Neural progenitor cell (in vitro differentiated cells): Measurements from ENCODE around the gene SERPINA10. TPM values are rescaled to one million over a fixed set of nuclear protein-coding genes. Genes with fewer than 3 reads are reported as not detected.
A peak's percentile ranks its signal among the peaks of the same experiment; 100 is the strongest.

Source experiments
- DNase-seq: peaks from one replicate; pipeline ENCODE4 v3.0.0-alpha.2; 2016; ENCODE audit warnings: low spot score
- H2AFZ ChIP-seq: fragments of 200-600 bp; sonication (generic); replicated peaks from 2 replicates; pipeline ENCODE4 v1.6.1; 2016; ENCODE audit warnings: antibody characterized with exemption
- H3F3A ChIP-seq: fragments of 200-600 bp; sonication (generic); 2 replicates; pipeline ENCODE4 v1.6.1; 2016; ENCODE audit warnings: antibody characterized with exemption, low read depth
- H3K27ac ChIP-seq: fragments of 200-600 bp; sonication (generic); 2 replicates; pipeline ENCODE4 v1.5.1; 2016; ENCODE audit warnings: mild to moderate bottlenecking
- H3K27me3 ChIP-seq: fragments of 200-600 bp; sonication (generic); 2 replicates; pipeline ENCODE4 v1.6.1; 2016; ENCODE audit warnings: mild to moderate bottlenecking, moderate library complexity
- H3K36me3 ChIP-seq: fragments of 200-600 bp; sonication (generic); 2 replicates; pipeline ENCODE4 v1.5.1; 2016
- H3K4me1 ChIP-seq: fragments of 200-600 bp; sonication (generic); 2 replicates; pipeline ENCODE4 v1.6.1; 2016; ENCODE audit warnings: mixed run types
- H3K4me2 ChIP-seq: fragments of 200-600 bp; sonication (generic); 2 replicates; pipeline ENCODE4 v1.6.1; 2016
- H3K4me3 ChIP-seq: fragments of 200-600 bp; sonication (generic); 2 replicates; pipeline ENCODE4 v1.5.1; 2016
- H3K79me2 ChIP-seq: fragments of 200-600 bp; sonication (generic); 2 replicates; pipeline ENCODE4 v1.6.1; 2016; ENCODE audit warnings: low read depth
- H3K9ac ChIP-seq: fragments of 200-600 bp; sonication (generic); 2 replicates; pipeline ENCODE4 v1.6.1; 2016
- H3K9me3 ChIP-seq: fragments of 200-600 bp; sonication (generic); 2 replicates; pipeline ENCODE4 v1.5.1; 2016; ENCODE audit warnings: low read depth
- H4K20me1 ChIP-seq: fragments of 200-600 bp; sonication (generic); 2 replicates; pipeline ENCODE4 v1.6.1; 2016; ENCODE audit warnings: low read depth
- H3K27ac Mint-ChIP-seq: 3 replicates; pipeline ENCODE4 v1.8.0; 2021; ENCODE audit warnings: mixed read lengths
- H3K27me3 Mint-ChIP-seq: 2 replicates; pipeline ENCODE4 v1.8.0; 2022; ENCODE audit warnings: low read depth, mild to moderate bottlenecking, inconsistent platforms, moderate library complexity, mixed read lengths; ENCODE audit not compliant: insufficient read depth
- H3K36me3 Mint-ChIP-seq: 3 replicates; pipeline ENCODE4 v1.8.0; 2021; ENCODE audit warnings: mixed read lengths
- H3K4me1 Mint-ChIP-seq: 3 replicates; pipeline ENCODE4 v1.8.0; 2021; ENCODE audit warnings: mixed read lengths
- H3K4me3 Mint-ChIP-seq: 3 replicates; pipeline ENCODE4 v1.8.0; 2021; ENCODE audit warnings: mild to moderate bottlenecking, moderate library complexity, mixed read lengths
- H3K9me3 Mint-ChIP-seq: 3 replicates; pipeline ENCODE4 v1.8.0; 2020; ENCODE audit warnings: mixed read lengths
- CTCF ChIP-seq: fragments of 200-600 bp; sonication (generic); IDR thresholded peaks from 2 replicates; pipeline ENCODE4 v1.5.1; 2017; ENCODE audit warnings: antibody characterized with exemption, mild to moderate bottlenecking
- EZH2 ChIP-seq: fragments of 200-600 bp; sonication (generic); IDR thresholded peaks from 2 replicates; pipeline ENCODE4 v1.6.1; 2017; ENCODE audit warnings: antibody characterized with exemption, mild to moderate bottlenecking, moderate library complexity
- EZH2phosphoT487 ChIP-seq: fragments of 200-600 bp; sonication (generic); IDR thresholded peaks from 2 replicates; pipeline ENCODE4 v1.6.1; 2017; ENCODE audit warnings: antibody characterized with exemption
- total RNA-seq: library from RNA; depleted of rRNA; stranded (reverse); fragments of >200 nt; gene quantifications from 2 replicates; pipeline ENCODE4 v1.2.3, GENCODE V29; 2015; ENCODE audit warnings: low replicate concordance

Gene SERPINA10
- total RNA-seq, 1 donor from 2014 or later = not detected

GRCh38 chr14:94322648-94323570, 29.8 kb upstream of the SERPINA10 start, which contains the start of gene SERPINA6:
SERPINA6 (minus strand) TSS chr14:94323336; CDS start chr14:94314648, 8,688 bp downstream.
- Histone ChIP-seq H3K4me3 (no peak within 1 kb of the TSS), H3K9me3 (peaks cover 7% of the 10 kb centered on the region), H3K4me1 (no peaks in the 10 kb centered on the region), H3K36me3 (no peaks in the 10 kb centered on the region), H2AFZ (no peak within 1 kb of the TSS), H4K20me1 (no peaks in the 10 kb centered on the region), H3F3A (no peaks in the 10 kb centered on the region), H3K27ac (no peak within 1 kb of the TSS), H3K27me3 (no peaks in the 10 kb centered on the region), H3K79me2 (no peaks in the 10 kb centered on the region), H3K9ac (no peak within 1 kb of the TSS), H3K4me2 (no peak within 1 kb of the TSS)
- TF ChIP-seq CTCF (no peak), EZH2phosphoT487 (no peak), EZH2 (no peak)
- Mint-ChIP-seq H3K4me3 (no peak within 1 kb of the TSS), H3K9me3 (peaks cover 4% of the 10 kb centered on the region), H3K4me1 (peaks cover 6% of the 10 kb centered on the region), H3K27ac (no peak within 1 kb of the TSS), H3K27me3 (peaks cover 2% of the 10 kb centered on the region), H3K36me3 (no peaks in the 10 kb centered on the region)
- DNase-seq = no peak

GRCh38 chr14:94321421-94322271, 28.6 kb upstream of the SERPINA10 start:
- H3K27me3 Mint-ChIP-seq = peaks cover 2% of the 10 kb centered on the region
- H3K4me3 Mint-ChIP-seq = no peak overlapping the region
- H2AFZ ChIP-seq = peak overlapping the region; percentile 69
- H3K27me3 ChIP-seq = no peaks in the 10 kb centered on the region
- no peaks in the 10 kb centered on the region for H3F3A ChIP-seq
- H3K9ac ChIP-seq = no peak overlapping the region
- peaks cover 9% of the 10 kb centered on the region for H3K4me1 ChIP-seq
- H3K79me2 ChIP-seq = no peaks in the 10 kb centered on the region
- no peak for DNase-seq
- no peak overlapping the region for H3K27ac Mint-ChIP-seq
- no peak overlapping the region for H3K4me2 ChIP-seq
- H3K9me3 Mint-ChIP-seq = peaks cover 3% of the 10 kb centered on the region
- H3K36me3 Mint-ChIP-seq = no peaks in the 10 kb centered on the region
- TF ChIP-seq EZH2phosphoT487 (no peak), EZH2 (no peak), CTCF (no peak)
- no peaks in the 10 kb centered on the region for H3K36me3 ChIP-seq
- peaks cover 7% of the 10 kb centered on the region for H3K9me3 ChIP-seq
- no peak overlapping the region for H3K27ac ChIP-seq
- H4K20me1 ChIP-seq = no peaks in the 10 kb centered on the region
- no peak overlapping the region for H3K4me3 ChIP-seq
- H3K4me1 Mint-ChIP-seq = no peaks in the 10 kb centered on the region

- DNase-seq = no peak
- H3K36me3 ChIP-seq = no peaks in the 10 kb centered on the region
- no peak overlapping the region for H3K27ac ChIP-seq
- Mint-ChIP-seq H3K36me3 (no peaks in the 10 kb centered on the region), H3K9me3 (peaks cover 3% of the 10 kb centered on the region), H3K27ac (no peak overlapping the region), H3K4me1 (no peaks in the 10 kb centered on the region), H3K4me3 (no peak overlapping the region), H3K27me3 (no peaks in the 10 kb centered on the region)
- H3F3A ChIP-seq = no peaks in the 10 kb centered on the region
- H3K9ac ChIP-seq = no peak overlapping the region
- H3K4me2 ChIP-seq = no peak overlapping the region
- peaks cover 10% of the 10 kb centered on the region for H3K4me1 ChIP-seq
- peaks cover 7% of the 10 kb centered on the region for H3K9me3 ChIP-seq
- H3K27me3 ChIP-seq = no peaks in the 10 kb centered on the region
- TF ChIP-seq EZH2phosphoT487 = no peak
- no peak for TF ChIP-seq CTCF
- TF ChIP-seq EZH2 = no peak
- H4K20me1 ChIP-seq = no peaks in the 10 kb centered on the region
- H3K4me3 ChIP-seq = no peak overlapping the region
- peak overlapping the region; percentile 69 for H2AFZ ChIP-seq
- no peaks in the 10 kb centered on the region for H3K79me2 ChIP-seq
Observed at GRCh38 chr14:94320243-94320642, 27.2 kb upstream of the SERPINA10 start.
